Measurements from ENCODE around the gene TOP3B. TPM values are rescaled to one million over a fixed set of nuclear protein-coding genes. Genes with fewer than 3 reads are reported as not detected.

The TOP3B gene
- total and polyA plus RNA-seq, 2 experiments from 2014 or later = 35.7 to 77.7 TPM

DNA sequence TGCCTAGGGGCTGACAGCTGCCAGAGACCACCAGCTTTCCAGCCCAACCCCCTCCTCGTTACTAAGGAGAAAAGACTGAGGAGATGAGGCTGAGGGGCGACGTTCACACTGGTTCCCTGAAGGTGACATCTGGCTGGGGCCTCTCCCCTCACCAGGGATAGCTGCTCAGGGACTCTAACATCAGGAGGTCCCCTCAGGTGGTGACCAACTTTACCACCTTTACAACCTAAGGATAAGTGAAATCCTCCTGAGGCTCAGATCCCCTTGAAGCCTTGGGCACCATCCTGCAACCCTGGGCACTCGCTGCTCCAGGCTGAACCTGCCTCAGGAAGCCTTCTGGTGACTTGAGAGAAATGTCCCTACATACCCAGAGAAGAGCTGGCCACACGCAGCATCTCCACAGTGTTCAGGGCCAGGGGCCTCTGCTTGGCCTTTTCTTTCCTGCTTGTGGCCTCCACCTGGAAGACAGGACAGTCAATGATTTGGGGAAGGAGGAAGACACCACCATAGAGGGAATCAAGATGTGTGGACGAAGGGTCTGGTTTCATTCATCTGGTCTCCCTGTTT, 17.6 kb downstream of the TOP3B start:
- Mint-ChIP-seq H3K4me3 (no peak overlapping the region), H3K4me1 (no peaks in the 10 kb centered on the region), H3K9me3 (peaks cover 4% of the 10 kb centered on the region; the same call in 2 of the 3 replicates), H3K27ac (no peak overlapping the region), H3K36me3 (ENCODE audit: low read depth) (peaks cover 74% of the 10 kb centered on the region), H3K27me3 (ENCODE audit: insufficient read depth, low read depth, poor library complexity) (peaks cover 10% of the 10 kb centered on the region)
- Histone ChIP-seq H3K4me3 (no peak overlapping the region), H4K20me1 (replicated peaks; ENCODE audit: insufficient read depth) (peaks cover 10% of the 10 kb centered on the region; the same call in 1 of the 2 replicates), H3K27ac (ENCODE audit: low read depth) (no peak overlapping the region), H3K27me3 (ENCODE audit: insufficient read depth) (no peaks in the 10 kb centered on the region), H3F3A (replicated peaks; ENCODE audit: low read depth) (no peaks in the 10 kb centered on the region), H3K4me2 (no peak overlapping the region), H3K79me2 (replicated peaks; ENCODE audit: insufficient read depth) (no peaks in the 10 kb centered on the region), H3K4me1 (ENCODE audit: insufficient read depth) (no peaks in the 10 kb centered on the region), H3K9me2 (ENCODE audit: insufficient read depth) (no peaks in the 10 kb centered on the region), H2AFZ (no peak overlapping the region), H3K36me3 (ENCODE audit: insufficient read depth) (peaks cover 11% of the 10 kb centered on the region; the same call in 1 of the 2 replicates)
- no peak for ATAC-seq
- DNase-seq (ENCODE audit: low spot score) = no peak
- TF ChIP-seq EZH2phosphoT487 (IDR thresholded peaks at IDR 0.05; ENCODE audit: unreplicated experiment) = no peak
- no peak for TF ChIP-seq JUNB (IDR thresholded peaks at IDR 0.05; ENCODE audit: unreplicated experiment)
- TF ChIP-seq EZH2 (IDR thresholded peaks at IDR 0.05; ENCODE audit: low read depth, unreplicated experiment) = no peak
- TF ChIP-seq, protein P1, sequence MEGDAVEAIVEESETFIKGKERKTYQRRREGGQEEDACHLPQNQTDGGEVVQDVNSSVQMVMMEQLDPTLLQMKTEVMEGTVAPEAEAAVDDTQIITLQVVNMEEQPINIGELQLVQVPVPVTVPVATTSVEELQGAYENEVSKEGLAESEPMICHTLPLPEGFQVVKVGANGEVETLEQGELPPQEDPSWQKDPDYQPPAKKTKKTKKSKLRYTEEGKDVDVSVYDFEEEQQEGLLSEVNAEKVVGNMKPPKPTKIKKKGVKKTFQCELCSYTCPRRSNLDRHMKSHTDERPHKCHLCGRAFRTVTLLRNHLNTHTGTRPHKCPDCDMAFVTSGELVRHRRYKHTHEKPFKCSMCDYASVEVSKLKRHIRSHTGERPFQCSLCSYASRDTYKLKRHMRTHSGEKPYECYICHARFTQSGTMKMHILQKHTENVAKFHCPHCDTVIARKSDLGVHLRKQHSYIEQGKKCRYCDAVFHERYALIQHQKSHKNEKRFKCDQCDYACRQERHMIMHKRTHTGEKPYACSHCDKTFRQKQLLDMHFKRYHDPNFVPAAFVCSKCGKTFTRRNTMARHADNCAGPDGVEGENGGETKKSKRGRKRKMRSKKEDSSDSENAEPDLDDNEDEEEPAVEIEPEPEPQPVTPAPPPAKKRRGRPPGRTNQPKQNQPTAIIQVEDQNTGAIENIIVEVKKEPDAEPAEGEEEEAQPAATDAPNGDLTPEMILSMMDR (conservative IDR thresholded peaks at IDR 0.05; ENCODE audit: low read depth in 2 of 2) = no peak
- no peak for TF ChIP-seq ZNF331 (CRISPR knock-in tag; IDR thresholded peaks at IDR 0.05; ENCODE audit: low read depth)
- no peak for TF ChIP-seq NANOG (IDR thresholded peaks at IDR 0.05; ENCODE audit: borderline replicate concordance)
- TF ChIP-seq, protein P2, sequence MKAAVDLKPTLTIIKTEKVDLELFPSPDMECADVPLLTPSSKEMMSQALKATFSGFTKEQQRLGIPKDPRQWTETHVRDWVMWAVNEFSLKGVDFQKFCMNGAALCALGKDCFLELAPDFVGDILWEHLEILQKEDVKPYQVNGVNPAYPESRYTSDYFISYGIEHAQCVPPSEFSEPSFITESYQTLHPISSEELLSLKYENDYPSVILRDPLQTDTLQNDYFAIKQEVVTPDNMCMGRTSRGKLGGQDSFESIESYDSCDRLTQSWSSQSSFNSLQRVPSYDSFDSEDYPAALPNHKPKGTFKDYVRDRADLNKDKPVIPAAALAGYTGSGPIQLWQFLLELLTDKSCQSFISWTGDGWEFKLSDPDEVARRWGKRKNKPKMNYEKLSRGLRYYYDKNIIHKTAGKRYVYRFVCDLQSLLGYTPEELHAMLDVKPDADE (IDR thresholded peaks at IDR 0.05) = no peak
- TF ChIP-seq CREB1 (CRISPR knock-in tag; IDR thresholded peaks at IDR 0.05; ENCODE audit: low read depth) = no peak
- TF ChIP-seq STAT1 (IDR thresholded peaks at IDR 0.05; ENCODE audit: unreplicated experiment) = no peak
- TF ChIP-seq, protein P3, sequence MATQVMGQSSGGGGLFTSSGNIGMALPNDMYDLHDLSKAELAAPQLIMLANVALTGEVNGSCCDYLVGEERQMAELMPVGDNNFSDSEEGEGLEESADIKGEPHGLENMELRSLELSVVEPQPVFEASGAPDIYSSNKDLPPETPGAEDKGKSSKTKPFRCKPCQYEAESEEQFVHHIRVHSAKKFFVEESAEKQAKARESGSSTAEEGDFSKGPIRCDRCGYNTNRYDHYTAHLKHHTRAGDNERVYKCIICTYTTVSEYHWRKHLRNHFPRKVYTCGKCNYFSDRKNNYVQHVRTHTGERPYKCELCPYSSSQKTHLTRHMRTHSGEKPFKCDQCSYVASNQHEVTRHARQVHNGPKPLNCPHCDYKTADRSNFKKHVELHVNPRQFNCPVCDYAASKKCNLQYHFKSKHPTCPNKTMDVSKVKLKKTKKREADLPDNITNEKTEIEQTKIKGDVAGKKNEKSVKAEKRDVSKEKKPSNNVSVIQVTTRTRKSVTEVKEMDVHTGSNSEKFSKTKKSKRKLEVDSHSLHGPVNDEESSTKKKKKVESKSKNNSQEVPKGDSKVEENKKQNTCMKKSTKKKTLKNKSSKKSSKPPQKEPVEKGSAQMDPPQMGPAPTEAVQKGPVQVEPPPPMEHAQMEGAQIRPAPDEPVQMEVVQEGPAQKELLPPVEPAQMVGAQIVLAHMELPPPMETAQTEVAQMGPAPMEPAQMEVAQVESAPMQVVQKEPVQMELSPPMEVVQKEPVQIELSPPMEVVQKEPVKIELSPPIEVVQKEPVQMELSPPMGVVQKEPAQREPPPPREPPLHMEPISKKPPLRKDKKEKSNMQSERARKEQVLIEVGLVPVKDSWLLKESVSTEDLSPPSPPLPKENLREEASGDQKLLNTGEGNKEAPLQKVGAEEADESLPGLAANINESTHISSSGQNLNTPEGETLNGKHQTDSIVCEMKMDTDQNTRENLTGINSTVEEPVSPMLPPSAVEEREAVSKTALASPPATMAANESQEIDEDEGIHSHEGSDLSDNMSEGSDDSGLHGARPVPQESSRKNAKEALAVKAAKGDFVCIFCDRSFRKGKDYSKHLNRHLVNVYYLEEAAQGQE (IDR thresholded peaks at IDR 0.05; ENCODE audit: unreplicated experiment) = no peak
- no peak for TF ChIP-seq POLR2AphosphoS5 (IDR thresholded peaks at IDR 0.05; ENCODE audit: low read depth)
- TF ChIP-seq, protein P4, sequence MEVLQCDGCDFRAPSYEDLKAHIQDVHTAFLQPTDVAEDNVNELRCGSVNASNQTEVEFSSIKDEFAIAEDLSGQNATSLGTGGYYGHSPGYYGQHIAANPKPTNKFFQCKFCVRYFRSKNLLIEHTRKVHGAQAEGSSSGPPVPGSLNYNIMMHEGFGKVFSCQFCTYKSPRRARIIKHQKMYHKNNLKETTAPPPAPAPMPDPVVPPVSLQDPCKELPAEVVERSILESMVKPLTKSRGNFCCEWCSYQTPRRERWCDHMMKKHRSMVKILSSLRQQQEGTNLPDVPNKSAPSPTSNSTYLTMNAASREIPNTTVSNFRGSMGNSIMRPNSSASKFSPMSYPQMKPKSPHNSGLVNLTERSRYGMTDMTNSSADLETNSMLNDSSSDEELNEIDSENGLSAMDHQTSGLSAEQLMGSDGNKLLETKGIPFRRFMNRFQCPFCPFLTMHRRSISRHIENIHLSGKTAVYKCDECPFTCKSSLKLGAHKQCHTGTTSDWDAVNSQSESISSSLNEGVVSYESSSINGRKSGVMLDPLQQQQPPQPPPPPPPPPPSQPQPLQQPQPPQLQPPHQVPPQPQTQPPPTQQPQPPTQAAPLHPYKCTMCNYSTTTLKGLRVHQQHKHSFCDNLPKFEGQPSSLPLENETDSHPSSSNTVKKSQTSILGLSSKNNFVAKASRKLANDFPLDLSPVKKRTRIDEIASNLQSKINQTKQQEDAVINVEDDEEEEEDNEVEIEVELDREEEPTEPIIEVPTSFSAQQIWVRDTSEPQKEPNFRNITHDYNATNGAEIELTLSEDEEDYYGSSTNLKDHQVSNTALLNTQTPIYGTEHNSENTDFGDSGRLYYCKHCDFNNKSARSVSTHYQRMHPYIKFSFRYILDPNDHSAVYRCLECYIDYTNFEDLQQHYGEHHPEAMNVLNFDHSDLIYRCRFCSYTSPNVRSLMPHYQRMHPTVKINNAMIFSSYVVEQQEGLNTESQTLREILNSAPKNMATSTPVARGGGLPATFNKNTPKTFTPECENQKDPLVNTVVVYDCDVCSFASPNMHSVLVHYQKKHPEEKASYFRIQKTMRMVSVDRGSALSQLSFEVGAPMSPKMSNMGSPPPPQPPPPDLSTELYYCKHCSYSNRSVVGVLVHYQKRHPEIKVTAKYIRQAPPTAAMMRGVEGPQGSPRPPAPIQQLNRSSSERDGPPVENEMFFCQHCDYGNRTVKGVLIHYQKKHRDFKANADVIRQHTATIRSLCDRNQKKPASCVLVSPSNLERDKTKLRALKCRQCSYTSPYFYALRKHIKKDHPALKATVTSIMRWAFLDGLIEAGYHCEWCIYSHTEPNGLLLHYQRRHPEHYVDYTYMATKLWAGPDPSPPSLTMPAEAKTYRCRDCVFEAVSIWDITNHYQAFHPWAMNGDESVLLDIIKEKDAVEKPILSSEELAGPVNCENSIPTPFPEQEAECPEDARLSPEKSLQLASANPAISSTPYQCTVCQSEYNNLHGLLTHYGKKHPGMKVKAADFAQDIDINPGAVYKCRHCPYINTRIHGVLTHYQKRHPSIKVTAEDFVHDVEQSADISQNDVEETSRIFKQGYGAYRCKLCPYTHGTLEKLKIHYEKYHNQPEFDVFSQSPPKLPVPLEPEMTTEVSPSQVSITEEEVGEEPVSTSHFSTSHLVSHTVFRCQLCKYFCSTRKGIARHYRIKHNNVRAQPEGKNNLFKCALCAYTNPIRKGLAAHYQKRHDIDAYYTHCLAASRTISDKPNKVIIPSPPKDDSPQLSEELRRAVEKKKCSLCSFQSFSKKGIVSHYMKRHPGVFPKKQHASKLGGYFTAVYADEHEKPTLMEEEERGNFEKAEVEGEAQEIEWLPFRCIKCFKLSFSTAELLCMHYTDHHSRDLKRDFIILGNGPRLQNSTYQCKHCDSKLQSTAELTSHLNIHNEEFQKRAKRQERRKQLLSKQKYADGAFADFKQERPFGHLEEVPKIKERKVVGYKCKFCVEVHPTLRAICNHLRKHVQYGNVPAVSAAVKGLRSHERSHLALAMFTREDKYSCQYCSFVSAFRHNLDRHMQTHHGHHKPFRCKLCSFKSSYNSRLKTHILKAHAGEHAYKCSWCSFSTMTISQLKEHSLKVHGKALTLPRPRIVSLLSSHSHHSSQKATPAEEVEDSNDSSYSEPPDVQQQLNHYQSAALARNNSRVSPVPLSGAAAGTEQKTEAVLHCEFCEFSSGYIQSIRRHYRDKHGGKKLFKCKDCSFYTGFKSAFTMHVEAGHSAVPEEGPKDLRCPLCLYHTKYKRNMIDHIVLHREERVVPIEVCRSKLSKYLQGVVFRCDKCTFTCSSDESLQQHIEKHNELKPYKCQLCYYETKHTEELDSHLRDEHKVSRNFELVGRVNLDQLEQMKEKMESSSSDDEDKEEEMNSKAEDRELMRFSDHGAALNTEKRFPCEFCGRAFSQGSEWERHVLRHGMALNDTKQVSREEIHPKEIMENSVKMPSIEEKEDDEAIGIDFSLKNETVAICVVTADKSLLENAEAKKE (CRISPR knock-in tag; IDR thresholded peaks at IDR 0.05) = no peak

Measured in GM23338 (cell line).